Measurements from ENCODE around the gene ADAD1. TPM values are rescaled to one million over a fixed set of nuclear protein-coding genes. Genes with fewer than 3 reads are reported as not detected.

Gene ADAD1
- total and polyA plus RNA-seq, 2 experiments from 2014 or later = not detected

DNA sequence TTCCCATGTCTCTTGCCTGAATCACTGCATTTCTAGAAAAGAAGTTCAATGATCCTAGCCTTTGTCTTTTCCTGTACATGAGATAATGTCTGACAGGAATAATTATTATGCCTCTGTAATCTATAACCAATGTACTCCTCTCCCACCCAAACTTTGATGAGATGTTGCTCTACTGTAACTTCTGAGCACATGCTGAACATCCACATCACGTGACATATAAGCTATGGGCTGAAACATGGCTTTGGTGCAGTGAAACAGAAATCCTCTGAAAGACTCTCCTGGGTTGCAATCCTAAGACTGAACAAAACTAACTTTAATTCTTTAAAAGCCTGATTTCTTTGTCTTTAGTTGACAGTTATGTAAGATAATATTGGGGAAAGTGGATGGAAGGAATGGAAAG, 1.5 kb upstream of the ADAD1 start:
- DNase-seq (ENCODE audit: low spot score) = no peak
- Histone ChIP-seq H3K9me2 (replicated peaks; ENCODE audit: insufficient read depth) (no peaks in the 10 kb centered on the region), H3K4me1 (ENCODE audit: insufficient read depth) (no peaks in the 10 kb centered on the region), H3K27me3 (no peaks in the 10 kb centered on the region), H3K27ac (no peak overlapping the region), H3K9me3 (ENCODE audit: low read depth) (no peaks in the 10 kb centered on the region), H4K20me1 (ENCODE audit: insufficient read depth, poor library complexity, severe bottlenecking) (no peaks in the 10 kb centered on the region), H3K4me3 (no peak overlapping the region), H2AFZ (no peak overlapping the region), H3K4me2 (no peak overlapping the region), H3K79me2 (no peaks in the 10 kb centered on the region), H3K36me3 (replicated peaks; ENCODE audit: insufficient read depth, low read depth) (no peaks in the 10 kb centered on the region)
- 97% methylated on average over 1 of the region's 1 CpG for WGBS (ENCODE audit: low lambda C conversion rate, missing lambda C conversion rate)
- TF ChIP-seq, protein P1, sequence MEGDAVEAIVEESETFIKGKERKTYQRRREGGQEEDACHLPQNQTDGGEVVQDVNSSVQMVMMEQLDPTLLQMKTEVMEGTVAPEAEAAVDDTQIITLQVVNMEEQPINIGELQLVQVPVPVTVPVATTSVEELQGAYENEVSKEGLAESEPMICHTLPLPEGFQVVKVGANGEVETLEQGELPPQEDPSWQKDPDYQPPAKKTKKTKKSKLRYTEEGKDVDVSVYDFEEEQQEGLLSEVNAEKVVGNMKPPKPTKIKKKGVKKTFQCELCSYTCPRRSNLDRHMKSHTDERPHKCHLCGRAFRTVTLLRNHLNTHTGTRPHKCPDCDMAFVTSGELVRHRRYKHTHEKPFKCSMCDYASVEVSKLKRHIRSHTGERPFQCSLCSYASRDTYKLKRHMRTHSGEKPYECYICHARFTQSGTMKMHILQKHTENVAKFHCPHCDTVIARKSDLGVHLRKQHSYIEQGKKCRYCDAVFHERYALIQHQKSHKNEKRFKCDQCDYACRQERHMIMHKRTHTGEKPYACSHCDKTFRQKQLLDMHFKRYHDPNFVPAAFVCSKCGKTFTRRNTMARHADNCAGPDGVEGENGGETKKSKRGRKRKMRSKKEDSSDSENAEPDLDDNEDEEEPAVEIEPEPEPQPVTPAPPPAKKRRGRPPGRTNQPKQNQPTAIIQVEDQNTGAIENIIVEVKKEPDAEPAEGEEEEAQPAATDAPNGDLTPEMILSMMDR (IDR thresholded peaks at IDR 0.05; ENCODE audit: poor library complexity) = no peak
- no peak for TF ChIP-seq EZH2phosphoT487 (IDR thresholded peaks at IDR 0.05; ENCODE audit: low read depth, severe bottlenecking, unreplicated experiment)
- TF ChIP-seq EZH2 (IDR thresholded peaks at IDR 0.05; ENCODE audit: borderline replicate concordance) = no peak

DNA sequence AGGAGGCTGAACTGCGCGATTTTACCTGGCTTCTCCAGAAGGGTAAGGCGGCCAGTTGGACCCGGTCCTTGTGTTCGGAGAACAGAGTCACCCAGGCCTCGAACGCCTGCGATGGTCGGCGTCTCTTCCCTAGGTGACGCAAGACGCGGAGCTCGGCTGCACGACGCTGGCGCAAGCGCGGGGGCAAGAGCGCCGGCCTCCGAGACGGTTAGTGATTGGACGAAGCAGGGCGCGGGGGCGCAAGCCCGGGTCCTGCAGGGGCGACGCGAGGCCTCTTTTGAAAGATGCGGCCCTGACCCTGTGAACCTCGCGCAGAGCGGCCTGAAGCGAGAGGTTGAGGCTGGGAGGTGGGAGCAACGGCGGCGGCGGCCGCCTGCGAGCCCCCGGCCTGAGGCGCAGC, 428 bp downstream of the ADAD1 start:
- no peaks in the 10 kb centered on the region for H3K27me3 ChIP-seq
- H3K4me2 ChIP-seq = no peak overlapping the region
- 99% methylated on average over 42 of the region's 44 CpGs for WGBS (ENCODE audit: low lambda C conversion rate, missing lambda C conversion rate)
- no peak overlapping the region for H2AFZ ChIP-seq
- no peaks in the 10 kb centered on the region for H3K9me2 ChIP-seq (replicated peaks; ENCODE audit: insufficient read depth)
- no peaks in the 10 kb centered on the region for H3K9me3 ChIP-seq (ENCODE audit: low read depth)
- H3K27ac ChIP-seq = no peak overlapping the region
- DNase-seq (ENCODE audit: low spot score) = no peak
- TF ChIP-seq, protein P1 (IDR thresholded peaks at IDR 0.05; ENCODE audit: poor library complexity) = no peak
- no peak for TF ChIP-seq EZH2 (IDR thresholded peaks at IDR 0.05; ENCODE audit: borderline replicate concordance)
- no peaks in the 10 kb centered on the region for H3K36me3 ChIP-seq (replicated peaks; ENCODE audit: insufficient read depth, low read depth)
- H3K4me3 ChIP-seq = no peak overlapping the region
- no peaks in the 10 kb centered on the region for H3K79me2 ChIP-seq
- H3K4me1 ChIP-seq (ENCODE audit: insufficient read depth) = no peaks in the 10 kb centered on the region
- H4K20me1 ChIP-seq (ENCODE audit: insufficient read depth, poor library complexity, severe bottlenecking) = no peaks in the 10 kb centered on the region

DNA sequence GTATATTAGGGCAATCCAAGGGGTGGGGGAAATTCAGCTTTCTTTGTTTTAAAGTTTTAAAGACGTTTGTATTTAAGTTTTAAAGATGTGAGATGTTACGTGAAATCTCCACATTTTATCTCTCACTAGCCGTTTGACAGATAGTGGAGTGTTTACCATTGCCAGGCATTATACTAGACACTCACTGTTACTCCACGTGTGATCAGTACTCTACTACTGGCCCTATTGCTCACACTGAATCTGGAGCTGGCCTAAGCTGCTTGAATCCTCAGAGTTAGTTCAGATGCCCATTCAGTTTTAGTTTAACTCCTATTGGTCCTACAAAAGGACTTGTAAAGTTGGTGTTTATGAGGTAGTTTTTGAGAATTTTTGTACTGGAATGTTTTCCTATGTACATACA, 4.5 kb downstream of the ADAD1 start:
- Histone ChIP-seq H3K36me3 (replicated peaks; ENCODE audit: insufficient read depth, low read depth) (no peaks in the 10 kb centered on the region), H2AFZ (no peak overlapping the region), H3K79me2 (no peaks in the 10 kb centered on the region), H3K27me3 (no peaks in the 10 kb centered on the region), H3K4me3 (no peak overlapping the region), H3K27ac (no peak overlapping the region), H4K20me1 (ENCODE audit: insufficient read depth, poor library complexity, severe bottlenecking) (no peaks in the 10 kb centered on the region), H3K9me2 (replicated peaks; ENCODE audit: insufficient read depth) (no peaks in the 10 kb centered on the region), H3K4me1 (ENCODE audit: insufficient read depth) (no peaks in the 10 kb centered on the region), H3K9me3 (ENCODE audit: low read depth) (no peaks in the 10 kb centered on the region), H3K4me2 (no peak overlapping the region)
- WGBS (ENCODE audit: low lambda C conversion rate, missing lambda C conversion rate) = 27% methylated on average over 4 of the region's 4 CpGs
- no peak for TF ChIP-seq EZH2 (IDR thresholded peaks at IDR 0.05; ENCODE audit: borderline replicate concordance)
- TF ChIP-seq, protein P1 (IDR thresholded peaks at IDR 0.05; ENCODE audit: poor library complexity) = no peak
- TF ChIP-seq EZH2phosphoT487 (IDR thresholded peaks at IDR 0.05; ENCODE audit: low read depth, severe bottlenecking, unreplicated experiment) = no peak
- DNase-seq (ENCODE audit: low spot score) = no peak

DNA sequence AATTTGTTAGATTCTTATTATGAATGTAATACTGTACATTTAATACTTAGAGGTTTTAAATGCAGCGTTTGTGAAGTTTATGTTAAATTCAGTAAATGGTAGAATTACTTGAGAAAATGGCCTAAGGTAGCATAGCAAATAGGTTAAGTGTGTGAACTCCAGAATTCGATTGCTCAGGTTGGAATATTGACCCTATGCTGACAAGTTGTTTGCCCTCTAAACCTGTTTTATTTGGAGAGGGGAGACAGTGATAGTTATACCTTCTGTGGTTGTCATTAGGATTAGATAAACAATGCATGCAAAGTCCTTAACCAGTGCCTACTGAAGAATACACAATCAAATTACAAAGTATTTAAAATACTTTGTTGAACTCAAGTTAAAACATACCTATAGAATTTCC, 5.4 kb downstream of the ADAD1 start:
- Histone ChIP-seq H3K4me2 (no peak overlapping the region), H3K27me3 (no peaks in the 10 kb centered on the region), H2AFZ (no peak overlapping the region), H4K20me1 (ENCODE audit: insufficient read depth, poor library complexity, severe bottlenecking) (no peaks in the 10 kb centered on the region), H3K9me2 (replicated peaks; ENCODE audit: insufficient read depth) (no peaks in the 10 kb centered on the region), H3K27ac (no peak overlapping the region), H3K4me1 (ENCODE audit: insufficient read depth) (no peaks in the 10 kb centered on the region), H3K9me3 (ENCODE audit: low read depth) (no peaks in the 10 kb centered on the region), H3K4me3 (no peak overlapping the region), H3K79me2 (no peaks in the 10 kb centered on the region), H3K36me3 (replicated peaks; ENCODE audit: insufficient read depth, low read depth) (no peaks in the 10 kb centered on the region)
- TF ChIP-seq EZH2 (IDR thresholded peaks at IDR 0.05; ENCODE audit: borderline replicate concordance) = no peak
- TF ChIP-seq EZH2phosphoT487 (IDR thresholded peaks at IDR 0.05; ENCODE audit: low read depth, severe bottlenecking, unreplicated experiment) = no peak
- TF ChIP-seq, protein P1 (IDR thresholded peaks at IDR 0.05; ENCODE audit: poor library complexity) = no peak
- no peak for DNase-seq (ENCODE audit: low spot score)
- WGBS (ENCODE audit: low lambda C conversion rate, missing lambda C conversion rate) = 42% methylated on average over 2 of the region's 2 CpGs

Data from hepatocyte (in vitro differentiated cells).